GM12878 (cell line): ENCODE data around the gene MAD1L1. TPM values are rescaled to one million over a fixed set of nuclear protein-coding genes. Genes with fewer than 3 reads are reported as not detected.

Experiments used
- ATAC-seq: fragments of 200-7000 bp; cut with Tn5 transposase; 3 replicates; pipeline ENCODE4 v1.9.1; 2020; ENCODE audit warnings: mild to moderate bottlenecking, moderate library complexity
- BruUV-seq: library from RNA; stranded (reverse); fragments of 400-500 nt; replicated peaks from 2 replicates; lab custom pipeline; 2021; lab: Mats Ljungman, UMichigan
- CTCF ChIA-PET: fragments of 300-600 bp; sonication (Branson Sonifier 250); formaldehyde crosslinking; extraction: SDS; loops from one replicate; lab custom pipeline; 2021; ENCODE audit warnings: inconsistent platforms; lab: Yijun Ruan, JAX
- POLR2A ChIA-PET: fragments of 350-600 bp; formaldehyde crosslinking; extraction: SDS; loops from one replicate; lab custom pipeline; 2021; ENCODE audit warnings: inconsistent platforms; lab: Charles Lee
- RAD21 ChIA-PET: fragments of 300-600 bp; sonication (Branson Sonifier 250); formaldehyde crosslinking; loops from one replicate; lab custom pipeline; 2023; ENCODE audit warnings: antibody characterized with exemption; ENCODE audit not compliant: unreplicated experiment; lab: Charles Lee
- SMC1A ChIA-PET: fragments of 300-600 bp; sonication (Branson Sonifier 250); formaldehyde crosslinking; loops from one replicate; lab custom pipeline; 2023; ENCODE audit not compliant: unreplicated experiment, uncharacterized antibody; lab: Charles Lee
- DNase-seq: peaks from one replicate; pipeline ENCODE4 v3.0.0-alpha.2; 2011; ENCODE audit warnings: low read depth, low spot score
- FAIRE-seq: peaks from 3 replicates; lab custom pipeline; 2011; peaks lifted over from hg19 to GRCh38; lab: Jason Lieb, UNC
- H2AFZ ChIP-seq: 2 replicates; pipeline ENCODE4 v1.6.0; 2011; ENCODE audit warnings: low read depth, low read length, control low read depth; ENCODE audit not compliant: control insufficient read depth
- H3K27ac ChIP-seq: 2 replicates; pipeline ENCODE4 v1.5.1; 2011; ENCODE audit warnings: control low read depth; ENCODE audit not compliant: control insufficient read depth, insufficient read depth
- H3K27me3 ChIP-seq, 2 experiments: replicated peaks in 1 of 2; 2 replicates each; pipeline versions ENCODE4 v1.6.0 to v1.6.1; 2011; ENCODE audit warnings: low read length in 1 of 2; ENCODE audit not compliant: control insufficient read depth in 2 of 2, insufficient read depth in 2 of 2
- H3K36me3 ChIP-seq, 2 experiments: 2 replicates each; pipeline ENCODE4 v1.5.1; 2011; ENCODE audit warnings: low read length in 1 of 2; ENCODE audit not compliant: control insufficient read depth in 2 of 2, insufficient read depth in 2 of 2
- H3K4me1 ChIP-seq: 2 replicates; pipeline ENCODE4 v1.6.1; 2011; ENCODE audit warnings: mild to moderate bottlenecking, low read length, moderate library complexity, mixed read lengths; ENCODE audit not compliant: control insufficient read depth, insufficient read depth
- H3K4me2 ChIP-seq: 2 replicates; pipeline ENCODE4 v1.6.0; 2011; ENCODE audit warnings: control low read depth; ENCODE audit not compliant: control insufficient read depth, insufficient read depth
- H3K4me3 ChIP-seq: fragments of 200-600 bp; sonication (generic); 2 replicates; pipeline ENCODE4 v1.5.1; 2016
- H3K79me2 ChIP-seq: 2 replicates; pipeline ENCODE4 v1.6.0; 2011; ENCODE audit warnings: low read length; ENCODE audit not compliant: control insufficient read depth, insufficient read depth
- H3K9ac ChIP-seq: 2 replicates; pipeline ENCODE4 v1.8.0; 2011; ENCODE audit warnings: low read length, control low read depth, mixed read lengths; ENCODE audit not compliant: control insufficient read depth, insufficient read depth
- H3K9me3 ChIP-seq: replicated peaks from 3 replicates; pipeline ENCODE4 v1.5.1; 2011; ENCODE audit warnings: mild to moderate bottlenecking, low read length; ENCODE audit not compliant: control insufficient read depth, insufficient read depth
- H4K20me1 ChIP-seq: 2 replicates; pipeline ENCODE4 v1.6.0; 2011; ENCODE audit not compliant: control insufficient read depth, insufficient read depth
- CREM ChIP-seq: IDR thresholded peaks from 2 replicates; pipeline ENCODE4 v1.6.1; 2014; ENCODE audit warnings: antibody characterized with exemption, low read depth
- EZH2 ChIP-seq: IDR thresholded peaks from 2 replicates; pipeline ENCODE4 v1.6.1; 2012; ENCODE audit warnings: low read depth, mild to moderate bottlenecking, control low read depth, inconsistent platforms, low read length, borderline replicate concordance; ENCODE audit not compliant: control insufficient read depth
- FOXM1 ChIP-seq: IDR thresholded peaks from 2 replicates; pipeline ENCODE4 v1.6.1; 2012; ENCODE audit warnings: low read depth, mild to moderate bottlenecking, inconsistent platforms, low read length, moderate library complexity
- LARP7 ChIP-seq: fragments of 450-650 bp; IDR thresholded peaks from 2 replicates; pipeline ENCODE4 v1.6.1; 2017; ENCODE audit warnings: mild to moderate bottlenecking
- PKNOX1 ChIP-seq: fragments of 450-650 bp; IDR thresholded peaks from 2 replicates; pipeline ENCODE4 v1.6.1; 2016; ENCODE audit warnings: mild to moderate bottlenecking
- POLR2AphosphoS2 ChIP-seq: IDR thresholded peaks from 2 replicates; pipeline ENCODE4 v1.6.1; 2011; ENCODE audit warnings: low read depth, mild to moderate bottlenecking, low read length, improper control_type of control experiment, moderate library complexity
- RCOR1 ChIP-seq: conservative IDR thresholded peaks from 2 replicates; pipeline ENCODE4 v1.6.1; 2012; ENCODE audit warnings: low read depth, low read length, improper control_type of control experiment
- RFX5 ChIP-seq: IDR thresholded peaks from 2 replicates; pipeline ENCODE4 v1.6.1; 2011; ENCODE audit warnings: low read depth, low read length, improper control_type of control experiment
- STAT3 ChIP-seq: IDR thresholded peaks from 2 replicates; pipeline ENCODE4 v1.6.1; 2011; ENCODE audit warnings: low read depth, low read length, improper control_type of control experiment
- TCF12 ChIP-seq: IDR thresholded peaks from 2 replicates; pipeline ENCODE4 v1.6.1; 2011; ENCODE audit warnings: low read depth, mild to moderate bottlenecking, low read length
- YY1 ChIP-seq: IDR thresholded peaks from 2 replicates; pipeline ENCODE4 v1.6.1; 2011; ENCODE audit warnings: low read depth, mild to moderate bottlenecking, low read length
- WGBS: methylation state at CpG from one replicate; pipeline ENCODE4 v1.1.6; 2016; ENCODE audit warnings: low lambda C conversion rate; ENCODE audit not compliant: insufficient replicate concordance, insufficient coverage; ENCODE audit errors: missing lambda C conversion rate; 5-methylcytosine and 5-hydroxymethylcytosine counted together
- in situ Hi-C: fragments of 300-500 bp; cut with MboI; formaldehyde crosslinking; loops from 9 replicates; pipeline ENCODE4 v1.14.3; 2018; ENCODE audit warnings: mixed read lengths
- intact Hi-C: fragments of 100-400 bp; cut with micrococcal nuclease; formaldehyde crosslinking; loops from one replicate; pipeline ENCODE4 v1.14.2; 2022; ENCODE audit not compliant: unreplicated experiment
- polyA plus RNA-seq, 11 experiments: library from polyadenylated mRNA; depleted of rRNA in 4 of 11; unstranded in 6 of 11; stranded (reverse) in 5 of 11; fragments of >200 nt; fragmentation: Nextera tagmentation in 4 of 11; fragmentation: Illumina TruSeq in 1 of 11; extraction: Ambion mirVana in 4 of 11; extraction: Trizol in 1 of 11; gene quantifications; 1 replicate in 1 of 11; 2 replicates in 10 of 11; pipeline versions ENCODE4 v1.2.1 to v1.2.3, GENCODE V29; 2011 to 2016; ENCODE audit warnings: inconsistent platforms in 2 of 11, missing spikeins in 2 of 11, low read depth in 1 of 11
- total RNA-seq, 4 experiments: library from RNA; depleted of rRNA in 3 of 4; stranded (reverse); fragments of >200 nt in 3 of 4; fragmentation: Illumina TruSeq in 1 of 4; extraction: Trizol in 1 of 4; gene quantifications; 2 replicates each; pipeline versions ENCODE4 v1.2.1 to v1.2.3, GENCODE V29; 2013 to 2021

Gene MAD1L1
- total and polyA plus RNA-seq, 10 of the 15 experiments (the other 5 are each of a cell fraction or from before 2014, with no cell fraction given), result 2.2 to 76.8 (median 38.3) TPM

DNA sequence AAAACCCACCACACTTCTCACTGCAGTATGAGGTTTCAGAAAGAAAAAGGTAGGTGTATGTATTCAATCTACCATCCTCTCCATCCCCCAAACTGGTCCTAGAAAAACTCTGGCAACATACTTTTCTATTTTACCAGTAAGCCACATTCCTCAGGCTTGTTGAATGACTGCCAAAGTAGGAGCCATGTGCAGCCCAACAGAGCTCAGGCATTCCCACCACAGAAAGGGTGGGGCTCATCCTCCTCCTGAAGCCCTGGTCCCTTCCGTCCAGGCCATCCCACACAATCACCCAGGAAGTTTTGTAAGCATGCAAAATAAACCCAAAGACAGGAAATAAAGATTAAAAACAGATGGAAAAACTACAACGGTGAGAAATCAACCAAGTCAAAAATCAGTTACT, 57.2 kb downstream of the MAD1L1 start:
- no peaks in the 10 kb centered on the region for H3K9me3 ChIP-seq
- SMC1A ChIA-PET, result interaction anchor here (1.7 kb wide), 1 partner anchor 9 kb away, joined by 5 read pairs; no protein-coding TSS in a partner anchor
- peaks cover 2 to 6% of the 10 kb centered on the region in 2 experiments; a peak in 3 of 4 replicates for H3K36me3 ChIP-seq
- intact Hi-C loops (no loop called here), in situ Hi-C loops (no loop called here)
- RAD21 ChIA-PET, result no interaction called here
- H2AFZ ChIP-seq, result no peak overlapping the region
- H4K20me1 ChIP-seq, result no peaks in the 10 kb centered on the region
- H3K4me2 ChIP-seq, result no peak overlapping the region
- no peak for TF ChIP-seq FOXM1
- TF ChIP-seq RFX5, result no peak
- TF ChIP-seq RCOR1, result no peak
- H3K4me1 ChIP-seq, result no peaks in the 10 kb centered on the region
- FAIRE-seq (no peak), ATAC-seq (no peak), DNase-seq (no peak)
- CTCF ChIA-PET, result no interaction called here
- H3K27ac ChIP-seq, result no peak overlapping the region
- H3K4me3 ChIP-seq, result no peak overlapping the region
- no peak overlapping the region for H3K9ac ChIP-seq
- 97% methylated on average over 2 of the region's 2 CpGs for WGBS
- no peaks in the 10 kb centered on the region for H3K79me2 ChIP-seq
- no peaks in the 10 kb centered on the region for H3K27me3 ChIP-seq
- BruUV-seq, result no TSS peak
- POLR2A ChIA-PET, result interaction anchor here (0.6 kb wide), 1 partner anchor 10 kb away, joined by 6 read pairs; no protein-coding TSS in a partner anchor

- Histone ChIP-seq H3K9me3 (no peaks in the 10 kb centered on the region), H3K27me3 (no peaks in the 10 kb centered on the region), H3K27ac (no peak overlapping the region), H3K9ac (no peak overlapping the region), H3K36me3 (peaks cover 4 to 6% of the 10 kb centered on the region in 2 experiments; a peak in 3 of 4 replicates), H3K4me1 (no peaks in the 10 kb centered on the region), H3K4me2 (no peak overlapping the region), H3K4me3 (no peak overlapping the region), H3K79me2 (no peaks in the 10 kb centered on the region), H4K20me1 (no peaks in the 10 kb centered on the region), H2AFZ (no peak overlapping the region)
- SMC1A ChIA-PET, result no interaction called here
- POLR2A ChIA-PET, result interaction anchor here (0.6 kb wide), 1 partner anchor 10 kb away, joined by 6 read pairs; no protein-coding TSS in a partner anchor
- intact Hi-C loops (no loop called here), in situ Hi-C loops (no loop called here)
- 96% methylated on average over 14 of the region's 15 CpGs for WGBS
- FAIRE-seq, result no peak
- ATAC-seq, result no peak
- no TSS peak for BruUV-seq
- TF ChIP-seq CREM, result no peak
- TF ChIP-seq EZH2, result no peak
- no peak for TF ChIP-seq YY1
- TF ChIP-seq TCF12, result no peak
- no peak for TF ChIP-seq PKNOX1
- no peak for TF ChIP-seq STAT3
- no peak for TF ChIP-seq POLR2AphosphoS2
- TF ChIP-seq LARP7, result no peak
- RAD21 ChIA-PET, result no interaction called here
- no peak for DNase-seq
- CTCF ChIA-PET, result no interaction called here
Observed at GRCh38 chr7:2175091-2175490, 57.7 kb downstream of the MAD1L1 start.
